GM23248 (cell line): Measurements from ENCODE around the gene RECQL.

ENCODE experiments used
- EZH2 ChIP-seq: fragments of 200-600 bp; sonication (generic); IDR thresholded peaks from 2 replicates; pipeline ENCODE4 v1.6.1; 2018; ENCODE audit warnings: antibody characterized with exemption, mild to moderate bottlenecking; ENCODE audit not compliant: insufficient read depth, poor library complexity, severe bottlenecking
- EZH2phosphoT487 ChIP-seq: fragments of 200-600 bp; sonication (generic); IDR thresholded peaks from 2 replicates; pipeline ENCODE4 v1.6.1; 2018; ENCODE audit warnings: antibody characterized with exemption, moderate library complexity, mild to moderate bottlenecking, low read depth; ENCODE audit not compliant: insufficient read depth

DNA sequence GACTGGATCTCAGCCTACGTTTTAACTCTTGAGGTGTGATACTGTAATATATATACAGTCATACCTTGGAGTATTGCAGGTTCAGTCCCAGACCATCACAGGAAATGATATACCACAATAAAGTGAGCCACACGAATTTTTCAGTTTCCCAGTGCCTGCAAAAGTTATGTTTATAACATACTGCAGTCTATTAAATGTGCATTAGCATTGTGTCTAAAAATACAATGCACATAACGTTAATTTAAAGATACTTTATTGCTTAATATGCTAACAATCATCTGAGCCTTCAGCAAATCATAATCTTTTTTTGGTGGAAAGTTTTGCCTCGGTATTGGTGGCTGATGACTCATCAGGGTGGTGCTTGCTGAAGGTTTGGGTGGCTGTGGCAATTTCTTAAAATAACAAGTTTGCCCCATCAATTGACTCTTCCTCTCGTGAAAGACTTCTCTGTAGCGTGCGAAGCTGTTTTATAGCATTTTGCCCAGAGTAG is 45.1 kb downstream of the RECQL start:
- TF ChIP-seq EZH2, result no peak
- no peak for TF ChIP-seq EZH2phosphoT487
